Coronary artery (tissue), 2 donors: Measurements from ENCODE around the gene ANKRD28.

Experiments
- DNase-seq: peaks from one replicate; pipeline ENCODE4 v3.0.0-alpha.2; 2017; ENCODE audit warnings: low spot score
- H3K27ac ChIP-seq, 2 donors: fragments of 200-600 bp; sonication (generic); one replicate each; pipeline ENCODE4 v1.5.1; 2016 to 2019
- H3K4me3 ChIP-seq: fragments of 200-600 bp; sonication (generic); 2 replicates; pipeline ENCODE4 v1.5.1; 2016; ENCODE audit warnings: mild to moderate bottlenecking, moderate library complexity
- CTCF ChIP-seq: fragments of 200-600 bp; sonication (generic); IDR thresholded peaks from one replicate; pipeline ENCODE4 v1.5.1; 2019; ENCODE audit warnings: antibody characterized with exemption

Gene ANKRD28

GRCh38 chr3:15633766-15634598 is 163.8 kb downstream of the ANKRD28 start:
- DNase-seq, result no peak
- no peak overlapping the region for H3K4me3 ChIP-seq

GRCh38 chr3:15633159-15633558 is 164.6 kb downstream of the ANKRD28 start:
- no peak for DNase-seq
- Histone ChIP-seq H3K4me3 (no peak overlapping the region), H3K27ac (no peak overlapping the region)
- TF ChIP-seq CTCF, result no peak

More at GRCh38 chr3:15633766-15634598, 163.8 kb downstream of the ANKRD28 start:
- no peak for TF ChIP-seq CTCF
- H3K27ac ChIP-seq, result peak overlapping the region in 1 of 2 donors; percentile 9

GRCh38 chr3:15632212-15632580 is 165.6 kb downstream of the ANKRD28 start:
- no peak for DNase-seq
- no peak for TF ChIP-seq CTCF
- no peak overlapping the region for H3K27ac ChIP-seq
- no peak overlapping the region for H3K4me3 ChIP-seq

- TF ChIP-seq CTCF, result no peak
- DNase-seq, result no peak
- no peak overlapping the region for H3K4me3 ChIP-seq
- no peak overlapping the region for H3K27ac ChIP-seq
These were observed 166.2 kb downstream of the ANKRD28 start for GRCh38 chr3:15631426-15632211.

- DNase-seq, result no peak
- TF ChIP-seq CTCF, result no peak
- peak overlapping the region; percentile 59 for H3K4me3 ChIP-seq
- peak overlapping the region in 1 of 2 donors; percentile 0 for H3K27ac ChIP-seq
These were observed 167.0 kb downstream of the ANKRD28 start for GRCh38 chr3:15630646-15631350.

GRCh38 chr3:15629860-15630597 is 167.8 kb downstream of the ANKRD28 start:
- TF ChIP-seq CTCF, result peak; percentile 41
- DNase-seq, result no peak
- Histone ChIP-seq H3K27ac (peak overlapping the region in 1 of 2 donors; percentile 0), H3K4me3 (peak overlapping the region; percentile 59)
